Measurements from ENCODE around the gene SMG5. TPM values are rescaled to one million over a fixed set of nuclear protein-coding genes. Genes with fewer than 3 reads are reported as not detected.

Gene SMG5
- total RNA-seq, 1 experiment from 2014 or later, result 117 TPM

GRCh38 chr1:156260896-156261295, 21.7 kb downstream of the SMG5 start:
- in situ Hi-C loops (cut with HindIII; ENCODE audit: low pct_unique_long_range_greater_than_20kb, low sequenced_read_pairs), result no loop called here
- CTCF ChIA-PET, result no interaction called here
- Histone ChIP-seq H3K9me3 (ENCODE audit: control insufficient read depth, insufficient read depth, low read depth, low read length) (no peaks in the 10 kb centered on the region), H3K27me3 (ENCODE audit: control insufficient read depth, insufficient read depth, low read length) (no peaks in the 10 kb centered on the region), H3K27ac (ENCODE audit: low read length) (no peak overlapping the region), H3K4me1 (ENCODE audit: control insufficient read depth, insufficient read depth, low read length) (peaks cover 10% of the 10 kb centered on the region), H3K4me3 (ENCODE audit: low read depth in 2 of 2, low read length in 2 of 2) (no peak overlapping the region), H3K36me3 (ENCODE audit: control insufficient read depth, insufficient read depth, low read length) (peaks cover 24% of the 10 kb centered on the region)
- BruUV-seq (replicated peaks), result no TSS peak
- TF ChIP-seq TCF7L2 (IDR thresholded peaks at IDR 0.05; ENCODE audit: low read depth, low read length) (no peak), CTCF (IDR thresholded peaks at IDR 0.05) (no peak), POLR2AphosphoS5 (IDR thresholded peaks at IDR 0.05; ENCODE audit: low read depth, low read length) (no peak), REST (IDR thresholded peaks at IDR 0.05; ENCODE audit: insufficient read depth in 1 of 2, low read depth in 2 of 2, low read length in 1 of 2) (no peak), SIN3A (IDR thresholded peaks at IDR 0.05; ENCODE audit: borderline replicate concordance, insufficient read depth, low read depth, low read length) (no peak)
- no peak for ATAC-seq
- DNase-seq (ENCODE audit: low read depth, low spot score), result no peak
- POLR2A ChIA-PET, result no interaction called here
- intact Hi-C loops (cut with micrococcal nuclease; ENCODE audit: unreplicated experiment), result no loop called here

GRCh38 chr1:156259805-156260204, 22.8 kb downstream of the SMG5 start:
- CTCF ChIA-PET, result interaction anchor here (1.0 kb wide), 1 partner anchor 12 kb away, joined by 15 read pairs; the partner anchor contains the start of gene PAQR6

More at GRCh38 chr1:156259805-156260204, 22.8 kb downstream of the SMG5 start:
- no TSS peak for BruUV-seq (replicated peaks)
- peaks cover 10% of the 10 kb centered on the region for H3K4me1 ChIP-seq (ENCODE audit: control insufficient read depth, insufficient read depth, low read length)
- no peak overlapping the region for H3K27ac ChIP-seq (ENCODE audit: low read length)
- in situ Hi-C loops (cut with HindIII; ENCODE audit: low pct_unique_long_range_greater_than_20kb, low sequenced_read_pairs), result no loop called here
- no peak overlapping the region for H3K4me3 ChIP-seq (ENCODE audit: low read depth in 2 of 2, low read length in 2 of 2)
- DNase-seq (ENCODE audit: low read depth, low spot score), result no peak
- peaks cover 17% of the 10 kb centered on the region for H3K36me3 ChIP-seq (ENCODE audit: control insufficient read depth, insufficient read depth, low read length)
- TF ChIP-seq TCF7L2 (IDR thresholded peaks at IDR 0.05; ENCODE audit: low read depth, low read length) (no peak), REST (IDR thresholded peaks at IDR 0.05; ENCODE audit: insufficient read depth in 1 of 2, low read depth in 2 of 2, low read length in 1 of 2) (no peak), CTCF (IDR thresholded peaks at IDR 0.05) (no peak), SIN3A (IDR thresholded peaks at IDR 0.05; ENCODE audit: borderline replicate concordance, insufficient read depth, low read depth, low read length) (no peak), POLR2AphosphoS5 (IDR thresholded peaks at IDR 0.05; ENCODE audit: low read depth, low read length) (no peak)
- H3K27me3 ChIP-seq (ENCODE audit: control insufficient read depth, insufficient read depth, low read length), result no peaks in the 10 kb centered on the region
- POLR2A ChIA-PET, result interaction anchor here (0.6 kb wide), 1 partner anchor 118 kb away, joined by 5 read pairs; no protein-coding TSS in a partner anchor
- no peak for ATAC-seq
- intact Hi-C loops (cut with micrococcal nuclease; ENCODE audit: unreplicated experiment), result no loop called here
- no peaks in the 10 kb centered on the region for H3K9me3 ChIP-seq (ENCODE audit: control insufficient read depth, insufficient read depth, low read depth, low read length)
